T-helper 1 cell (primary cell): ENCODE data around the gene MST1R.
"Not testable (repeated sequence)": the region's sequence is repeated elsewhere in the genome, so short reads cannot be mapped to it uniquely, and the experiment has no call there.

Experiments used
- DNase-seq, 5 donors: peaks; one replicate each; pipeline ENCODE4 v3.0.0-alpha.2; 2012 to 2020
- total RNA-seq, 4 donors: gene quantifications; one replicate each; lab custom pipeline; 2026; lab: John Stamatoyannopoulos, UW

The MST1R gene
- 0.46 to 2.4 (median 0.93) reads per million in 4 donors for total RNA-seq

- DNase-seq, result peak; percentile 73 to 87 (median 78)
Observed at GRCh38 chr3:49903451-49904424, at the start of gene MST1R. TSS of gene MST1R (minus strand) at chr3:49903873. CDS start at chr3:49903609, 264 bp downstream.

- DNase-seq, result no peak
Observed at GRCh38 chr3:49952924-49953323, 49.3 kb upstream of the MST1R start.

GRCh38 chr3:49942651-49943050 lies 39.0 kb upstream of the MST1R start:
- no peak for DNase-seq

- DNase-seq, result no peak
Observed at GRCh38 chr3:49940667-49941249, 37.1 kb upstream of the MST1R start.

GRCh38 chr3:49939858-49940666 lies 36.4 kb upstream of the MST1R start, which contains the start of gene RBM6:
TSS of gene RBM6 (plus strand) at chr3:49940150. CDS start at chr3:49962642, 22,492 bp downstream.
- peak; percentile 86 to 98 (median 92) for DNase-seq

- DNase-seq, result no peak
Observed at GRCh38 chr3:49937090-49937489, 33.4 kb upstream of the MST1R start.

- DNase-seq, result not testable (repeated sequence)
Observed at GRCh38 chr3:49932281-49932680, 28.6 kb upstream of the MST1R start.

GRCh38 chr3:49930922-49931321 lies 27.2 kb upstream of the MST1R start:
- no peak for DNase-seq

- no peak for DNase-seq
Observed at GRCh38 chr3:49930168-49930690, 26.6 kb upstream of the MST1R start.

GRCh38 chr3:49929291-49930167 lies 25.9 kb upstream of the MST1R start, which contains the start of gene MON1A:
TSS of gene MON1A (minus strand) at chr3:49929811. CDS start at chr3:49913346, 16,465 bp downstream.
- peak; percentile 69 to 84 (median 78) for DNase-seq

- DNase-seq, result no peak
Observed at GRCh38 chr3:49928481-49929017, 24.9 kb upstream of the MST1R start.

- no peak for DNase-seq
Observed at GRCh38 chr3:49927798-49928197, 24.1 kb upstream of the MST1R start.

GRCh38 chr3:49926117-49926728 lies 22.6 kb upstream of the MST1R start:
- no peak for DNase-seq

GRCh38 chr3:49925485-49925884 lies 21.8 kb upstream of the MST1R start:
- DNase-seq, result no peak

- DNase-seq, result no peak
Observed at GRCh38 chr3:49924683-49925082, 21.0 kb upstream of the MST1R start.

- not testable (repeated sequence) for DNase-seq
Observed at GRCh38 chr3:49917806-49918590, 14.3 kb upstream of the MST1R start.

GRCh38 chr3:49916686-49917085 lies 13.0 kb upstream of the MST1R start:
- no peak for DNase-seq

GRCh38 chr3:49914906-49915305 lies 11.2 kb upstream of the MST1R start:
- DNase-seq, result no peak

- DNase-seq, result no peak
Observed at GRCh38 chr3:49912881-49913281, 9.2 kb upstream of the MST1R start.

GRCh38 chr3:49911611-49912010 lies 7.9 kb upstream of the MST1R start:
- no peak for DNase-seq
